Nucleus accumbens (tissue), 56 donors: ENCODE results near the gene HAP1.
"Not testable (repeated sequence)": the region's sequence is repeated elsewhere in the genome, so short reads cannot be mapped to it uniquely, and the experiment has no call there.

Experiments
- DNase-seq, 56 donors: peaks; one replicate each; lab custom pipeline; 2025; lab: John Stamatoyannopoulos, UW

HAP1 gene

GRCh38 chr17:41695954-41696757 is 38.3 kb downstream of the HAP1 start:
- peak in 23 of 56 donors; percentile 4 to 67 (median 25) for DNase-seq

DNA sequence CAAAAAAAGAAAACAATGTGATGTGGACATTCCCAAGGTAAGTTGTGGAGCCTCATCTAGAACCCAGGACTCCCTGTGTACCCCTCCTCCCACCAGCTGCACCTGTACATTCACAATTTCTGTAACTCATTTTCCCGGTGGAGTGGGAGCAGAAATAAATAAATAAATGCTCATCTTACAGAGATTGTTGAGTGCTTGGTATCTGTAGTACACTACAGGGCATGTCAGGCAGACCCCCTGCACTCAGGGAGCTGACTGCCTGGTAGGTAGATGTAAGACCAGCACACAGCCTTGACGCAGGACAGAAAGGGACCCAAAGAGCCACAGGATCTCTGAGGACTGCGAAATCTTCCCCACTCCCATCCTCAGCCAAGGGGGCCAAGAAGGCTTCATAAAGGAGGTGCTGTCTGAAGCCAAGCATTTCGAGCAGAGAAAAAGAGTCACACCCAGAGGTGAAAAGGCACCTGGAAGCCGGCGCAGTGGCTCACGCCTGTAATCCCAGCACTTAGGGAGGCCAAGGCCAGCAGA is 39.2 kb downstream of the HAP1 start:
- no peak for DNase-seq

DNA sequence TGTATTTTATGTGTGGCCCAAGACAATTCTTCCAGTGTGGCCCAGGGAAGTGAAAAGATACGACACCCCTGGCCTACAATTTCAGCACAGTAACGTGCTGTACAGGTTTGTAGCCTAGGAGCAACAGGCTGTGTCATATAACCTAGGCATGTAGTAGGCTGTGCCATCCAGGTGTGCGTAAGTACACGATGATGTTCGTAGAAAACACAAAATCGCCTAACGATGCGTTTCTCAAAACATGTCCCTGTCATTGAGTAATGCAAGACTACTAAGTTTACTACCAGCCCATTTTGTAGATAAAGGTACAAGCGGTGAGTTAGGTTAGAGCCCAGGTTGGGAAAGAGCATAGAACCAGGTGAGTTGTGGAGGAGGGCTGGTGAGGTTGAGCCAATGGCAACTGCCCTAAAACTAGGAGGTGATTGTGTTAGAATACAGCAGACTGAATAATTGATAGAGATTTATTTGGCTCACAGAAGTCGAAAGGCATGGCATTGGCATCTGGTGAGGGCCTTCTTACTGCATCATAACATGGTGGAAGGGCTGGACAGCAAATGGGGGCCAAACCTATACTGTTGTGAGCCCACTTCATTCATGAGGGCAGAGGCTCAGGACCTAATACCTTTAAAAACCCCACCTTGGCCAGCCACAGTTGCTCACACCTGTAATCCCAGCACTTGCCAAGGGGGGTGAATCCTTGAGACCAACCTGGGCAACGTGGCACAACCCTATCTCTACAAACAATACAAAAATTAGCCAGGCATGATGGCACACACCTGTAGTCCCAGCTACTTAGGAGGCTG is 41.5 kb downstream of the HAP1 start:
- DNase-seq: no peak

DNA sequence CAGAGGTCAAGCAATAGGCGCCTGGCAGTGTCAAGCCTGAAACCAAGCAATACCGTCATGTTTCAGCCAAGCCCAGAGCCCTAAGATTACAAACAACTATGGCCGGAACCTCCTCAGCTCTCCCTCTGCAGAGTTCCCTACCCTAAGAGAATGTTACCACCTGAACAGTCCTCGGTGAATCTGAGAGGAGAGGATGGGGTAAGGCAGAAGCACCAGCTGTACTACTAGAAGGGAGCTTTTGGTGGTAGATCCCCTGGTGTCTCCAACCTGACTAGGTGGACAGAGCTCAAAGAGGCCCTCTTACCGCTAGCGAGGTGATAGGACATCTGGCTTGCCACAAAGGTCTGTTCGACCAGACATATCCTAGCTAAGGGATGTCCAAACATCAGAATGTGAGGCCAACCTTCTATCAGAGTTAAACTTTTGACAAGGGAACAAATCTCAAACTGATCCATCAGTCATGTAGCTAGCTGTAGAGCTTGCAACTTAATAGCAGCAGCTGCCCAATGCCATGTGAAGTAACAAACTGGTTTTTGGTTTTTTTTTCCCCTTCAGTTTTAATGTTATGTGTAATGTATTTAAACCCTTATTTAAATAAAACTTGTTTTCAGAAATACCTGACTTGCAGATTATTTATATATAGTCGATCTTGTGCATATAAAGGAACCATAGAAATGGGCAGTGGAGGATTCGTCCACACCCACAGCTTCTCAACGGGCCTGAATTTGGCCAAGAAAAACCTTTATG is 43.2 kb downstream of the HAP1 start:
- DNase-seq: no peak

GRCh38 chr17:41690497-41690896 is 43.9 kb downstream of the HAP1 start:
- no peak for DNase-seq

DNA sequence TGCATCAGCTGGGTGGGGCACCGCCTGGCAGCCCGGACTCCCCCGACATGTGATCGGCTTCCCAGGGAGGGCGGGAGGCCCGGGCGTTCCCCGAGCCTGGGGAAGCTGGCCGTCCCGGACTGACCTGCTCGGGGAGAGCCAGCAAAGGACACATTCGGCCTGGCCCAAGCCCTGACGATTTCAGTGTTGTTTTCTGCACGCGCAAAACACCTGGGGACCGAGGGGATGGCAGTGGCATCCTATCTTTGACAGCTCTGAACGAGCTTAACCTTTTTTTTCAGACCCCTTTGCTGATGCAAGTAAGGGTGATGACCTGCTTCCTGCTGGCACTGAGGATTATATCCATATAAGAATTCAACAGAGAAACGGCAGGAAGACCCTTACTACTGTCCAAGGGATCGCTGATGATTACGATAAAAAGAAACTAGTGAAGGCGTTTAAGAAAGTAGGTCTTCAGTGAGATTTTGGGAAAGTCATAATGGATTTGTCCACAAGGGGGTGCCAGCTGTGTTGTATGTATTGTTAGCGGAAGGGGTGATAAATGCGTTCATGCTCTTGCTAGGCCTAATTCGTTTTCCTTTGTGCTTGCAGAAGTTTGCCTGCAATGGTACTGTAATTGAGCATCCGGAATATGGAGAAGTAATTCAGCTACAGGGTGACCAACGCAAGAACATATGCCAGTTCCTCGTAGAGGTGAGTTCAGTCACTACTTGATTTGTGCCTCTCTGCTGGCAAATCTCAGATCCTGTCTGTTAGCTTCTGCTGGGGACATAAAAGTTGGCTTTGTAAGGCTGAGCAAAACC is 44.7 kb downstream of the HAP1 start:
- DNase-seq: peak in 6 of 56 donors; percentile 9 to 36 (median 20)

- peak; percentile 96 to 100 (median 100) for DNase-seq
Observed at GRCh38 chr17:41688641-41689496, 45.6 kb downstream of the HAP1 start, which contains the start of gene EIF1. TSS of gene EIF1 (plus strand) at chr17:41688885. CDS start at chr17:41689039, 154 bp downstream.

- DNase-seq: peak in 26 of 56 donors; percentile 17 to 66 (median 42)
Observed at GRCh38 chr17:41687828-41688640, 46.4 kb downstream of the HAP1 start.

DNA sequence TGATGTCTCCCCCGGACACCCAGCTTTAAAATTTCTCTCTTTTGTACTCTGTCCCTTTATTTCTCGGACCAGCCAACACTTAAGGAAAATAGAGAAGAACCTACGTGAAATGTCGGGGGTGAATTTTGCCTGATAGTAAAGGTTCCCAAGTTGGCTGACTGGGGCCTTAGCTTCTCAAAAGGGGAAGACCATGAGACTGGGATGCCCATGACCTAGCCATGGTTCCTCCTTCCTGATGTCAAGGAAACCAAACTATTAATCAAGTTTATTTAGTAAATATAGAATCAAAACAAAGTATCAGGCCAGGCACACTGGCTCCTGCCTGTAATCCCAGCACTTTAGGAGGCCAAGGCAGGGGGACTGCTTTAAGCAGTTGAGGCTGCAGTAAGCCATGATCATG is 48.2 kb downstream of the HAP1 start:
- DNase-seq: no peak

DNA sequence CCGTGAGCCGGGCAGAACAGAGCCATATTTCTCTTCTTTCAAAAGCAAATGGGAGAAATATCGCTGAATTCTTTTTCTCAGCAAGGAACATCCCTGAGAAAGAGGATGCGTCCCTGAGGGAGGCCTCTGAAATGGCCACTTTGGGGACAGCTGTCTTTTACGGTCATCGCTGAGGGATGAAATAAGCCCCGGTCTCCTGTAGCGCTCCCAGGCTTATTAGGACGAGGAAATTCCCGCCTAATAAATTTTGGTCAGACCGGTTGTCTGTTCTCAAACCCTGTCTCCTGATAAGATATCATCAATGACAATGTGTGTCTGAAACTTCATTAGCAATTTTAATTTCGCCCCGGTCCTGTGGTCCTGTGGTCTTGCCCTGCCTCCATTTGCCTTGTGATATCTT is 48.7 kb downstream of the HAP1 start:
- not testable (repeated sequence) for DNase-seq

- DNase-seq: peak in 2 of 56 donors; percentile 11 to 17
Observed at GRCh38 chr17:41684035-41684434, 50.4 kb downstream of the HAP1 start.

DNA sequence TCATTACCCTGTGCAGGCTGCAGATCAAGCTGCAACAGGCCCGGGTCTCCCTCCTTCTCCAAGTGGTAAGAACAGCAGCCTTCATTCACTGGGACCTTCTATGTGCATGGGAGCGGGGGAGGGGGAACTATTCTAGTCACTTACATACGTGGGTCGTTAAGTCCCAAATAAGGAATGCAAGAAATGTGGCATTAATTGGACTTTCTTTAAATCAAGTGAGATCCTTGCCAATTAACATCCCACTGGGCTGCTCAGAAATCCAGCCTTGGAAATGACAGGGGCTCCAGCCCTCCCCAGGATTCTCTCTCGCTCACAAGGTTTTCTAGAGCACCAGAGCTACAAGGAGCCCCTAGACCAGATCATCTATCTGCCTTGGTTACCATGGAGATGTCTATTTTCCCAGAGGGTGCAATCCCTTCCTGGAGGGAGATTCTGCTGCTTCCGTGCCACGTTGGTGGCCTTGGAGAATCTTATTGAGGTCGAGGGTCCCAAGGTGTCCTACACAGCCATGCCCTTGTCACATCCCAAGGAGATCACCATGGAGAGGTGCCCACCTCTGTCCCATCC is 50.9 kb downstream of the HAP1 start:
- DNase-seq: peak in 3 of 56 donors; percentile 7 to 27 (median 8)

- no peak for DNase-seq
Observed at GRCh38 chr17:41682631-41683030, 51.8 kb downstream of the HAP1 start.

GRCh38 chr17:41681776-41682175 is 52.7 kb downstream of the HAP1 start:
- DNase-seq: no peak

GRCh38 chr17:41680426-41681040 is 53.9 kb downstream of the HAP1 start:
- DNase-seq: peak in 25 of 56 donors; percentile 6 to 68 (median 23)

DNA sequence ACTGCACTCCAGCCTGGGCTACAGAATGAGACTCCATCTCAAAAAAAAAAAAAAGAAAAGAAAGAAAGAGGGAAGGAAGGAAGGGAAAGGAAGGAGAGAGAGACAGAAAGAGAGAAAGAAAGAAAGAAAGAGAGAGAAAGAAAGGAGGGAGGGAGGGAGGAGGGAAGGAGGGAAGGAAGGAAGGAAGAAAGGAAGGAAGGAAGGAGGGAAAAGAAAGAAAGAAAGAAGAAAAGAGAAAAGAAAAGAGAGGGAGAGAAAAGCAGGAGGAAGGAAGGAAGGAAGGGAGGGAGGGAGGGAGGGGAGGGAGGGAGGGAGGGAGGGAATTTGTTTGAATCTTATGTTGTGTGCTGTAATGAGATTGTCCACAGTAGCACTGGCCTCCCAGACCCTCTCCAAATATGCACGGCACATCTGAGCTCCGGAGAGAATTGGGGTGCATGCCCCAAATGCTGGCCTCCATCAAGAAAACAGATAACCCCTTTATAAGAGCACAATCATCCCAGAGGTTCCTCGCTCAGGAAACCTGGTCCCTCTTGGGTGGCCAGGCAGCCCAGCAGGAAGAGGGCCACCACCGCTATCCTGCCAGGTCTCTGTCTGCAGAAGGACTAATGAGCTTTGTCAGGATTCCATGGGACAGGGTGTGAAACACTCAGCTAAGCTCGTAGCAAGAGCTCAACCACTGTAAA is 54.6 kb downstream of the HAP1 start:
- DNase-seq: no peak
